ENCODE measurements around the gene SHCBP1L. TPM values are rescaled to one million over a fixed set of nuclear protein-coding genes. Genes with fewer than 3 reads are reported as not detected.

Gene SHCBP1L
- total and polyA plus RNA-seq, 4 donors, result 0.37 TPM; not detected in 3

GRCh38 chr1:182972829-182973228, 19.9 kb upstream of the SHCBP1L start (continued):
- no peak for TF ChIP-seq MAX (IDR thresholded peaks at IDR 0.05)
- TF ChIP-seq HNF4G (IDR thresholded peaks at IDR 0.05), result no peak
- TF ChIP-seq EGR1 (IDR thresholded peaks at IDR 0.05; ENCODE audit: low read depth in 2 of 2), result no peak
- TF ChIP-seq NR2F2 (IDR thresholded peaks at IDR 0.05), result no peak

- Histone ChIP-seq H3K36me3 (ENCODE audit: control insufficient read depth in 4 of 4, insufficient read depth in 3 of 4, low read depth in 1 of 4, low read length in 3 of 4) (no peaks in the 10 kb centered on the region), H3K4me1 (ENCODE audit: control insufficient read depth in 4 of 4, insufficient read depth in 4 of 4, low read length in 3 of 4) (no peaks in the 10 kb centered on the region), H3K4me3 (ENCODE audit: low read depth in 1 of 3, low read length in 3 of 3) (no peak overlapping the region), H3K9ac (ENCODE audit: low read depth in 1 of 2, low read length in 2 of 2) (no peak overlapping the region), H3K9me3 (ENCODE audit: control insufficient read depth in 4 of 4, low read length in 3 of 4) (no peaks in the 10 kb centered on the region), H3K27me3 (ENCODE audit: control insufficient read depth in 4 of 4, insufficient read depth in 4 of 4, low read length in 3 of 4) (no peaks in the 10 kb centered on the region), H3K27ac (ENCODE audit: low read depth in 1 of 2, low read length in 2 of 2) (no peak overlapping the region)
- WGBS, result 80% methylated on average over 2 of the region's 2 CpGs
- no peak for DNase-seq (ENCODE audit: low spot score)
- no peak for TF ChIP-seq YY1 (IDR thresholded peaks at IDR 0.05)
- TF ChIP-seq RAD21 (IDR thresholded peaks at IDR 0.05), result no peak
- no peak for TF ChIP-seq GABPA (IDR thresholded peaks at IDR 0.05 in 1 of 2, conservative IDR thresholded peaks at IDR 0.05 in 1 of 2)
- TF ChIP-seq HNF4G (IDR thresholded peaks at IDR 0.05), result no peak
- no peak for TF ChIP-seq REST (IDR thresholded peaks at IDR 0.05)
- no peak for TF ChIP-seq EGR1 (IDR thresholded peaks at IDR 0.05; ENCODE audit: low read depth in 2 of 2)
- no peak for TF ChIP-seq TAF1 (conservative IDR thresholded peaks at IDR 0.05)
- TF ChIP-seq HNF4A (conservative IDR thresholded peaks at IDR 0.05), result no peak
- TF ChIP-seq RXRA (IDR thresholded peaks at IDR 0.05), result no peak
- TF ChIP-seq ATF3 (IDR thresholded peaks at IDR 0.05), result no peak
- no peak for TF ChIP-seq SP1 (IDR thresholded peaks at IDR 0.05)
- no peak for TF ChIP-seq NR2F2 (IDR thresholded peaks at IDR 0.05)
- no peak for TF ChIP-seq ZBTB33 (IDR thresholded peaks at IDR 0.05)
- no peak for TF ChIP-seq JUND (IDR thresholded peaks at IDR 0.05)
- no peak for TF ChIP-seq FOXA2 (IDR thresholded peaks at IDR 0.05)
- no peak for TF ChIP-seq FOXA1 (IDR thresholded peaks at IDR 0.05)
- TF ChIP-seq CTCF (IDR thresholded peaks at IDR 0.05; ENCODE audit: low read depth, low read length, missing input control), result no peak
- TF ChIP-seq MAX (IDR thresholded peaks at IDR 0.05), result no peak
Observed at GRCh38 chr1:182972231-182972630, 19.3 kb upstream of the SHCBP1L start.
